GM12878 (cell line): Measurements from ENCODE around the gene HMG20B.

Experiments
- ATF7 ChIP-seq: fragments of 450-650 bp; IDR thresholded peaks from 2 replicates; pipeline ENCODE4 v1.6.1; 2016; ENCODE audit warnings: low read depth, mild to moderate bottlenecking
- CBFB ChIP-seq: IDR thresholded peaks from 2 replicates; pipeline ENCODE4 v1.6.1; 2016; ENCODE audit warnings: antibody characterized with exemption, low read depth
- CHD2 ChIP-seq: IDR thresholded peaks from 2 replicates; pipeline ENCODE4 v1.6.1; 2011; ENCODE audit warnings: low read depth, low read length, improper control_type of control experiment, borderline replicate concordance
- CREB1 ChIP-seq: IDR thresholded peaks from 2 replicates; pipeline ENCODE4 v1.6.1; 2012; ENCODE audit warnings: low read depth, mild to moderate bottlenecking, inconsistent platforms
- KDM1A ChIP-seq: fragments of 200-600 bp; sonication (generic); IDR thresholded peaks from 2 replicates; pipeline ENCODE4 v1.6.1; 2016; ENCODE audit warnings: borderline replicate concordance
- NRF1 ChIP-seq: conservative IDR thresholded peaks from 2 replicates; pipeline ENCODE4 v1.6.1; 2011; ENCODE audit warnings: mild to moderate bottlenecking, low read depth, low read length, improper control_type of control experiment
- POLR2A ChIP-seq: IDR thresholded peaks from 2 replicates; pipeline ENCODE4 v1.6.1; 2011; ENCODE audit warnings: low read depth, mild to moderate bottlenecking, low read length
- POLR2AphosphoS5 ChIP-seq: IDR thresholded peaks from 2 replicates; pipeline ENCODE4 v1.6.1; 2011; ENCODE audit warnings: mild to moderate bottlenecking, low read length, inconsistent platforms
- RAD21 ChIP-seq: IDR thresholded peaks from 2 replicates; pipeline ENCODE4 v1.6.1; 2011; ENCODE audit warnings: mild to moderate bottlenecking, low read depth, low read length, moderate library complexity; ENCODE audit not compliant: insufficient read depth
- TF ChIP-seq, protein P1 (sequence below), 3 experiments: IDR thresholded peaks in 2 of 3; conservative IDR thresholded peaks in 1 of 3; 2 replicates each; pipeline ENCODE4 v1.5.1; 2011; ENCODE audit warnings: low read depth in 3 of 3, low read length in 3 of 3, mild to moderate bottlenecking in 3 of 3, control low read depth in 2 of 3, moderate library complexity in 2 of 3, inconsistent platforms in 1 of 3, mixed read lengths in 1 of 3; ENCODE audit not compliant: control insufficient read depth in 2 of 3, insufficient read depth in 1 of 3; ENCODE audit errors: extremely low read depth in 1 of 3

GRCh38 chr19:3601021-3601420, 28.3 kb downstream of the HMG20B start:
- TF ChIP-seq KDM1A (no peak), NRF1 (no peak), CREB1 (no peak), RAD21 (no peak), POLR2A (no peak), CBFB (no peak), POLR2AphosphoS5 (no peak), ATF7 (no peak), CHD2 (no peak)
- TF ChIP-seq, protein P1, sequence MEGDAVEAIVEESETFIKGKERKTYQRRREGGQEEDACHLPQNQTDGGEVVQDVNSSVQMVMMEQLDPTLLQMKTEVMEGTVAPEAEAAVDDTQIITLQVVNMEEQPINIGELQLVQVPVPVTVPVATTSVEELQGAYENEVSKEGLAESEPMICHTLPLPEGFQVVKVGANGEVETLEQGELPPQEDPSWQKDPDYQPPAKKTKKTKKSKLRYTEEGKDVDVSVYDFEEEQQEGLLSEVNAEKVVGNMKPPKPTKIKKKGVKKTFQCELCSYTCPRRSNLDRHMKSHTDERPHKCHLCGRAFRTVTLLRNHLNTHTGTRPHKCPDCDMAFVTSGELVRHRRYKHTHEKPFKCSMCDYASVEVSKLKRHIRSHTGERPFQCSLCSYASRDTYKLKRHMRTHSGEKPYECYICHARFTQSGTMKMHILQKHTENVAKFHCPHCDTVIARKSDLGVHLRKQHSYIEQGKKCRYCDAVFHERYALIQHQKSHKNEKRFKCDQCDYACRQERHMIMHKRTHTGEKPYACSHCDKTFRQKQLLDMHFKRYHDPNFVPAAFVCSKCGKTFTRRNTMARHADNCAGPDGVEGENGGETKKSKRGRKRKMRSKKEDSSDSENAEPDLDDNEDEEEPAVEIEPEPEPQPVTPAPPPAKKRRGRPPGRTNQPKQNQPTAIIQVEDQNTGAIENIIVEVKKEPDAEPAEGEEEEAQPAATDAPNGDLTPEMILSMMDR (IDR thresholded peaks at IDR 0.05 in 2 of 3, conservative IDR thresholded peaks at IDR 0.05 in 1 of 3; ENCODE audit: control insufficient read depth in 2 of 3, extremely low read depth in 1 of 3, insufficient read depth in 1 of 3, low read depth in 3 of 3, low read length in 3 of 3) = no peak
